Measurements from ENCODE around the gene WDR75. TPM values are rescaled to one million over a fixed set of nuclear protein-coding genes. Genes with fewer than 3 reads are reported as not detected.

Gene WDR75
- polyA plus RNA-seq, 3 donors, result 3.9 to 20.7 (median 5.8) TPM

DNA sequence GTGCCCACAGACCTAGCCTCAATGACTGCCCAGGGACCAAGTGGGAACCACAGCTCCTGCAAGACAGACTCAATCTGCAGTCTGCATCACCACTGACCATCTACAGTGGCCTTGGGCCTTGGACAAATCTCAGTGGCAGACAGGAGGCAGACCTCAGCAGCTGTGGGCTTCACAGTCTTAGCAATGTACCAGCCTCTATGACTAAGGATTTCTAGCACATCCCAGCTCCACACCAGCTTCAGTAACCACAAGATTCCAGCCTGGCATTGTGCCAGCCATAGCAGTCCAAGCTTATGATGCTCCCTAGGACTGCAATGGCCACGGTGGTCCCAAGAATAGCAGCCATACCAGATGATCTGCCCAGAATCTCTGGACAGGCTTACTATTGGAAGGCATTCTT lies 19.6 kb upstream of the WDR75 start:
- WGBS (ENCODE audit: insufficient coverage), result 85% methylated on average over 1 of the region's 1 CpG
- Histone ChIP-seq H3K4me3 (replicated peaks in 1 of 3; ENCODE audit: low read depth in 2 of 3, low read length in 3 of 3) (no peak overlapping the region), H3K79me2 (ENCODE audit: insufficient read depth, low read length) (no peaks in the 10 kb centered on the region), H3K27ac (ENCODE audit: low read depth in 1 of 2, low read length in 2 of 2) (no peak overlapping the region), H3K4me1 (ENCODE audit: control insufficient read depth in 1 of 2, insufficient read depth in 2 of 2, low read length in 2 of 2) (no peaks in the 10 kb centered on the region), H3K27me3 (ENCODE audit: control insufficient read depth in 2 of 2, insufficient read depth in 2 of 2, low read length in 2 of 2) (no peaks in the 10 kb centered on the region), H3K36me3 (replicated peaks in 1 of 2; ENCODE audit: control insufficient read depth in 1 of 2, insufficient read depth in 2 of 2, low read length in 2 of 2) (no peaks in the 10 kb centered on the region), H3K9me3 (replicated peaks in 1 of 2; ENCODE audit: control insufficient read depth in 1 of 2, insufficient read depth in 1 of 2, low read length in 2 of 2) (no peaks in the 10 kb centered on the region), H3K9ac (ENCODE audit: insufficient read depth, low read length, poor library complexity, severe bottlenecking) (no peak overlapping the region), H2AFZ (ENCODE audit: insufficient read depth, low read depth, low read length, poor library complexity, severe bottlenecking) (no peak overlapping the region), H3K4me2 (replicated peaks; ENCODE audit: extremely low read depth, low read length, poor library complexity, severe bottlenecking) (no peak overlapping the region), H4K20me1 (ENCODE audit: insufficient read depth, low read length) (no peaks in the 10 kb centered on the region)
- H3K27me3 Mint-ChIP-seq (ENCODE audit: low read depth in 3 of 3), result peaks cover 1 to 3% (median 1%) of the 10 kb centered on the region in 3 donors
- no peak overlapping the region for H3K27ac Mint-ChIP-seq
- no peaks in the 10 kb centered on the region for H3K4me1 Mint-ChIP-seq
- DNase-seq, result no peak
- TF ChIP-seq, protein P1, sequence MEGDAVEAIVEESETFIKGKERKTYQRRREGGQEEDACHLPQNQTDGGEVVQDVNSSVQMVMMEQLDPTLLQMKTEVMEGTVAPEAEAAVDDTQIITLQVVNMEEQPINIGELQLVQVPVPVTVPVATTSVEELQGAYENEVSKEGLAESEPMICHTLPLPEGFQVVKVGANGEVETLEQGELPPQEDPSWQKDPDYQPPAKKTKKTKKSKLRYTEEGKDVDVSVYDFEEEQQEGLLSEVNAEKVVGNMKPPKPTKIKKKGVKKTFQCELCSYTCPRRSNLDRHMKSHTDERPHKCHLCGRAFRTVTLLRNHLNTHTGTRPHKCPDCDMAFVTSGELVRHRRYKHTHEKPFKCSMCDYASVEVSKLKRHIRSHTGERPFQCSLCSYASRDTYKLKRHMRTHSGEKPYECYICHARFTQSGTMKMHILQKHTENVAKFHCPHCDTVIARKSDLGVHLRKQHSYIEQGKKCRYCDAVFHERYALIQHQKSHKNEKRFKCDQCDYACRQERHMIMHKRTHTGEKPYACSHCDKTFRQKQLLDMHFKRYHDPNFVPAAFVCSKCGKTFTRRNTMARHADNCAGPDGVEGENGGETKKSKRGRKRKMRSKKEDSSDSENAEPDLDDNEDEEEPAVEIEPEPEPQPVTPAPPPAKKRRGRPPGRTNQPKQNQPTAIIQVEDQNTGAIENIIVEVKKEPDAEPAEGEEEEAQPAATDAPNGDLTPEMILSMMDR (IDR thresholded peaks at IDR 0.05), result no peak
- H3K4me3 Mint-ChIP-seq, result no peak overlapping the region
- peaks cover 0 to 3% (median 0%) of the 10 kb centered on the region in 7 donors for H3K9me3 Mint-ChIP-seq
- H3K36me3 Mint-ChIP-seq, result no peaks in the 10 kb centered on the region
- intact Hi-C loops (cut with micrococcal nuclease), result no loop called here

DNA sequence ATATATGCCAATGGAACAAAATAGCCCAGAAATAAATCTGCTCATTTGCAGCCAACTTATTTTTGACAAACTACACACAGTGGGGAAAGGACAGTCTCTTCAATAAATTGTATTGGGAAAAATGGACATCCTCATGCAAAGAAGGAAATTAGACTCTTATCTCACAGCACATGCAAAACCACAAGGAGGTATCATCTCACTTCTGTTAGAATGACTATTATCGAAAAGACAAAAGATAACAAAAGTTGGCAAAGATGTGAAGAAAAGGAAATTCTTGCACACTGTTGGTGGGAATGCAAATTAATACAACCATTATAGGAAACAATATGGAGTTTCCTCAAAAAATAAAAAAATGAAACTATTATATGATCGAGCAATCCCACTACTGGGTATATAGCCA lies 16.3 kb upstream of the WDR75 start:
- no peak overlapping the region for H3K4me3 ChIP-seq (replicated peaks in 1 of 3; ENCODE audit: low read depth in 2 of 3, low read length in 3 of 3)
- DNase-seq, result no peak
- intact Hi-C loops (cut with micrococcal nuclease), result no loop called here
- no peak overlapping the region for H3K27ac ChIP-seq (ENCODE audit: low read depth in 1 of 2, low read length in 2 of 2)
- H2AFZ ChIP-seq (ENCODE audit: insufficient read depth, low read depth, low read length, poor library complexity, severe bottlenecking), result no peak overlapping the region
- H3K4me2 ChIP-seq (replicated peaks; ENCODE audit: extremely low read depth, low read length, poor library complexity, severe bottlenecking), result no peak overlapping the region
- peaks cover 0 to 3% (median 0%) of the 10 kb centered on the region in 7 donors for H3K9me3 Mint-ChIP-seq
- peaks cover 1 to 4% (median 3%) of the 10 kb centered on the region in 3 donors for H3K27me3 Mint-ChIP-seq (ENCODE audit: low read depth in 3 of 3)
- no peak overlapping the region for H3K9ac ChIP-seq (ENCODE audit: insufficient read depth, low read length, poor library complexity, severe bottlenecking)
- no peaks in the 10 kb centered on the region for H3K4me1 Mint-ChIP-seq
- H3K27me3 ChIP-seq (ENCODE audit: control insufficient read depth in 2 of 2, insufficient read depth in 2 of 2, low read length in 2 of 2), result no peaks in the 10 kb centered on the region
- H3K79me2 ChIP-seq (ENCODE audit: insufficient read depth, low read length), result no peaks in the 10 kb centered on the region
- no peak overlapping the region for H3K4me3 Mint-ChIP-seq
- H4K20me1 ChIP-seq (ENCODE audit: insufficient read depth, low read length), result no peaks in the 10 kb centered on the region
- TF ChIP-seq, protein P1 (IDR thresholded peaks at IDR 0.05), result no peak
- H3K27ac Mint-ChIP-seq, result no peak overlapping the region
- no peaks in the 10 kb centered on the region for H3K36me3 Mint-ChIP-seq
- WGBS (ENCODE audit: insufficient coverage), result no CpG with 5 or more reads among the region's 2 CpGs
- no peaks in the 10 kb centered on the region for H3K36me3 ChIP-seq (replicated peaks in 1 of 2; ENCODE audit: control insufficient read depth in 1 of 2, insufficient read depth in 2 of 2, low read length in 2 of 2)
- H3K4me1 ChIP-seq (ENCODE audit: control insufficient read depth in 1 of 2, insufficient read depth in 2 of 2, low read length in 2 of 2), result no peaks in the 10 kb centered on the region
- H3K9me3 ChIP-seq (replicated peaks in 1 of 2; ENCODE audit: control insufficient read depth in 1 of 2, insufficient read depth in 1 of 2, low read length in 2 of 2), result no peaks in the 10 kb centered on the region

All from CD14-positive monocyte (primary cell).